Esophagus squamous epithelium (tissue), 5 donors: ENCODE data around the gene ALPL. TPM values are rescaled to one million over a fixed set of nuclear protein-coding genes. Genes with fewer than 3 reads are reported as not detected.

ENCODE experiments used
- DNase-seq: peaks from one replicate; lab custom pipeline; 2025; lab: John Stamatoyannopoulos, UW
- H3K27ac ChIP-seq, 4 donors: fragments of 200-600 bp; sonication (generic); one replicate each; pipeline ENCODE4 v1.5.1; 2016 to 2019; ENCODE audit warnings: mild to moderate bottlenecking in 1 of 4
- H3K27me3 ChIP-seq, 4 donors: fragments of 200-600 bp; sonication (generic); 1 replicate in 3 of 4; 2 replicates in 1 of 4; pipeline versions ENCODE4 v1.5.1 to v1.6.0; 2017 to 2021; ENCODE audit warnings: antibody characterized with exemption in 1 of 4
- H3K36me3 ChIP-seq, 3 donors: fragments of 200-600 bp; sonication (generic); one replicate each; pipeline ENCODE4 v1.5.1; 2016 to 2019
- H3K4me1 ChIP-seq, 3 donors: fragments of 200-600 bp; sonication (generic); one replicate each; pipeline ENCODE4 v1.5.1; 2017 to 2019
- H3K4me3 ChIP-seq, 4 donors: fragments of 200-600 bp; sonication (generic); 1 replicate in 3 of 4; 2 replicates in 1 of 4; pipeline ENCODE4 v1.5.1; 2016 to 2019; ENCODE audit warnings: mild to moderate bottlenecking in 2 of 4, moderate library complexity in 1 of 4
- H3K9me3 ChIP-seq, 3 donors: fragments of 200-600 bp; sonication (generic); one replicate each; pipeline ENCODE4 v1.5.1; 2016 to 2019
- POLR2A ChIP-seq, 4 donors: fragments of 450-650 bp; IDR thresholded peaks; one replicate each; pipeline ENCODE4 v1.6.1; 2017; ENCODE audit warnings: antibody characterized with exemption in 4 of 4, mild to moderate bottlenecking in 4 of 4, moderate library complexity in 3 of 4
- WGBS, 2 donors: methylation state at CpG; one replicate each; pipeline ENCODE4 v1.1.5; 2018; 5-methylcytosine and 5-hydroxymethylcytosine counted together
- intact Hi-C: fragments of 100-400 bp; cut with DNase I; formaldehyde crosslinking; loops from one replicate; pipeline ENCODE4 v1.15.0; 2022
- total RNA-seq, 4 donors: library from RNA; depleted of rRNA; stranded (reverse); fragments of >200 nt; gene quantifications; one replicate each; pipeline ENCODE4 v1.1.0, GENCODE V29; 2016
- TF ChIP-seq, protein P1 (sequence below), 6 experiments: fragments of 450-650 bp in 4 of 6; fragments of 200-600 bp in 2 of 6; sonication (generic) in 2 of 6; IDR thresholded peaks; one replicate each; pipeline ENCODE4 v1.5.1; 2016 to 2019; ENCODE audit warnings: antibody characterized with exemption in 6 of 6, mild to moderate bottlenecking in 4 of 6, moderate library complexity in 4 of 6
- donor health status: DM: yes; HTN: yes; CAD: no.

ALPL gene
- total RNA-seq, 4 donors from 2014 or later: 3.2 to 6.4 (median 4.7) TPM

DNA sequence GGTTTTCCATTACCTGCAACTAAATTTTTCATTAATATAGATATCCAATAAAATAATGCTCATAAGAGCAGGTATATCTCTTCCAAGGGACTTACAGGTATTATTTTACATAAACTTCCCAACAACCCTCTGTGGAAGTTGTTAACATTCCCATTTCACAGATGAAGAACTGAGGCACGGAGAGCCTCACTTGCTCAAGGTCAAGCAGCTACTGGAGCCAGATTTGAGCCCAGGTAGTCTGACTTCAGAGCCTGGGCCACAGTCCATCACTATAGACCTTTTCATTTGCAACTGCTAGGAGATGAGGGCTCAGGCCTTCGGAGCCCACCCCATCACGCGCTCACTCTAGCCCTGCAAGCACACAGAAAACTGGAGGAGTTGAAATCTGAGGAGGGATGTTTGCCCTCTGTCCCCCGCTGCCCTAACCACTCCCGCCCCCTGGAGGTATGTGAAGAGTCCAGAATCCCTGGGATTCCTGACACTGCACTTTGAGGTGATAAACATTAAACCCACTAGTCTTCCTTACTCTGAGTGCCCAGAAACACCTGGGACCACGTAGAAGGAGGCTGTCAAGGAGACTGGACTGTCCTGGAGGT is 11.7 kb upstream of the ALPL start:
- 53 to 58% methylated on average over 3 to 6 of the region's 7 CpGs for WGBS, 2 donors
- TF ChIP-seq POLR2A (IDR thresholded peaks at IDR 0.05): no peak
- H3K9me3 ChIP-seq: no peaks in the 10 kb centered on the region
- H3K36me3 ChIP-seq: no peaks in the 10 kb centered on the region
- intact Hi-C loops: no loop called here
- H3K4me1 ChIP-seq: peaks cover 0 to 6% (median 0%) of the 10 kb centered on the region in 3 donors
- no peak for DNase-seq
- peaks cover 0 to 16% (median 0%) of the 10 kb centered on the region in 4 donors for H3K27me3 ChIP-seq
- H3K27ac ChIP-seq: no peak overlapping the region
- H3K4me3 ChIP-seq: no peak overlapping the region

DNA sequence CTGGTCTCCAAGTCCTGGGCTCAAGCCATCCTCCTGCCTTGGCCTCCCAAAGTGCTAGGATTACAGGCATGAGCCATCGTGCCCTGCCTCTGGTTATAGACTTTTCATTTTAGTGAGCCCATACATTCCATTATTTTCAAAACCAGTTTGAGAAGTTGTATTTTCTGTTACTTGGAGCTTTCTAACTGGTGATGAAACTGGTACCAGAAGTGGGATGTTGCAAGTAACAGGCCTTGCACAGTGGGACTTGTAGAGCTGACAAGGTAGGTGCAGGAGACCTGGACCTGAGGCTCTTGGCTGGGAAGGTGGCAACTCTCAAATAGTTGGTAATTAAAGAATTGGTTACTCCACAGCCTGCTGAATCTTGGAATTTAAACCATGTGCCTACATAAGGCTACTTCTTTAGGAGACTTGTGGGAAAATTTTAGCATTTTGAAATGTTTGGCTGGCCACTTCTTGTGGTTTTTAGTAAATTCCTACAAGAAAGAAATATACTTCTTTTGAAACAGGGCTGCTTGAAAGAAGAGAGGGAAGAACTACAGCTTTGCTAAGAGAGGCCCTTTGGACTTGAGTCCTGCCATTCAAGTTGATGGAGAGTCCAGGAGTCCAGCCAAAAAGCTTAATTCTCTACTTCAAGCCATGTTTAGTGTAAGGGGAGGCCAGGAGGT is 9.8 kb upstream of the ALPL start:
- DNase-seq: no peak
- H3K9me3 ChIP-seq: no peaks in the 10 kb centered on the region
- peaks cover 0 to 22% (median 0%) of the 10 kb centered on the region in 4 donors for H3K27me3 ChIP-seq
- intact Hi-C loops: no loop called here
- TF ChIP-seq, protein P1, sequence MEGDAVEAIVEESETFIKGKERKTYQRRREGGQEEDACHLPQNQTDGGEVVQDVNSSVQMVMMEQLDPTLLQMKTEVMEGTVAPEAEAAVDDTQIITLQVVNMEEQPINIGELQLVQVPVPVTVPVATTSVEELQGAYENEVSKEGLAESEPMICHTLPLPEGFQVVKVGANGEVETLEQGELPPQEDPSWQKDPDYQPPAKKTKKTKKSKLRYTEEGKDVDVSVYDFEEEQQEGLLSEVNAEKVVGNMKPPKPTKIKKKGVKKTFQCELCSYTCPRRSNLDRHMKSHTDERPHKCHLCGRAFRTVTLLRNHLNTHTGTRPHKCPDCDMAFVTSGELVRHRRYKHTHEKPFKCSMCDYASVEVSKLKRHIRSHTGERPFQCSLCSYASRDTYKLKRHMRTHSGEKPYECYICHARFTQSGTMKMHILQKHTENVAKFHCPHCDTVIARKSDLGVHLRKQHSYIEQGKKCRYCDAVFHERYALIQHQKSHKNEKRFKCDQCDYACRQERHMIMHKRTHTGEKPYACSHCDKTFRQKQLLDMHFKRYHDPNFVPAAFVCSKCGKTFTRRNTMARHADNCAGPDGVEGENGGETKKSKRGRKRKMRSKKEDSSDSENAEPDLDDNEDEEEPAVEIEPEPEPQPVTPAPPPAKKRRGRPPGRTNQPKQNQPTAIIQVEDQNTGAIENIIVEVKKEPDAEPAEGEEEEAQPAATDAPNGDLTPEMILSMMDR (IDR thresholded peaks at IDR 0.05): no peak
- TF ChIP-seq POLR2A (IDR thresholded peaks at IDR 0.05): no peak
- no peaks in the 10 kb centered on the region for H3K36me3 ChIP-seq
- no peak overlapping the region for H3K27ac ChIP-seq
- H3K4me3 ChIP-seq: no peak overlapping the region
- peaks cover 0 to 6% (median 0%) of the 10 kb centered on the region in 3 donors for H3K4me1 ChIP-seq
- 92 to 93% methylated on average over 1 of the region's 1 CpG for WGBS, 2 donors

DNA sequence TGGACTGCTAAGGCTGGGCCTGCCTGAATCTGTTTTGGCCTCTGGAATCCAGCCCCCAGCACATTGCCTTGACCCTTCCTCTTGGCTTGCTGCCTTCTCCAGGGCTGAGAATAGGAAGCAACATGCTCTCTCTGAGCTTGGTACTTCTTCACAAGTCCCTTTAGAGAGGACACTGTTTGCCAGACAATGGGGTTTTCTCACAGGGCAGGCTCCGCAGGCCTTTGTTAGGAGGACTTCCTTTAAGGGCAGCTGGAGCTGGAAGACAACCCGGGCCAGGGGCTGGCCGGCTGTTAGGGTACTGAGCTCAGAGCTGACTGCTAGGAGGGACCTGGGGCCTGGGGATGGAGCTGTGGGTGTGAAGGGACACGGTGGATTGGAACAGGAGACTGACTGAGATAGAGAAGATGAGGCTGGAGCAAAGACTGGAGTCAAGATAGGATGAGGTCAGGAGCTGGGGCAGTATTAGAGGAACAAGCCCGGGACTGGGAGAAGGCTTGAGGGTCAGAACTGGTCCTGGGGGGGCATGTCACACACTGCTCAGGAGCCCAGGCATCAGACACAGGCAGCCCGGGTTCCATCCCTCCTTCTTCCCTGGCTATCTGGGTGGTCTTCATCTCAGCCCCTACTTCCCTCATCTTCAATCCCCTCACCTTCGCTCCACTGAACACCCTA is 5.4 kb upstream of the ALPL start:
- peaks cover 2 to 4% (median 4%) of the 10 kb centered on the region in 3 donors for H3K4me1 ChIP-seq
- no peak overlapping the region for H3K4me3 ChIP-seq
- no peak for DNase-seq
- WGBS, 2 donors: 63 to 81% methylated on average over 3 to 5 of the region's 7 CpGs
- H3K36me3 ChIP-seq: no peaks in the 10 kb centered on the region
- no peak overlapping the region for H3K27ac ChIP-seq
- no peaks in the 10 kb centered on the region for H3K9me3 ChIP-seq
- intact Hi-C loops: no loop called here
- H3K27me3 ChIP-seq: peaks cover 0 to 51% (median 6%) of the 10 kb centered on the region in 4 donors
- TF ChIP-seq, protein P1 (IDR thresholded peaks at IDR 0.05): no peak
- TF ChIP-seq POLR2A (IDR thresholded peaks at IDR 0.05): no peak

DNA sequence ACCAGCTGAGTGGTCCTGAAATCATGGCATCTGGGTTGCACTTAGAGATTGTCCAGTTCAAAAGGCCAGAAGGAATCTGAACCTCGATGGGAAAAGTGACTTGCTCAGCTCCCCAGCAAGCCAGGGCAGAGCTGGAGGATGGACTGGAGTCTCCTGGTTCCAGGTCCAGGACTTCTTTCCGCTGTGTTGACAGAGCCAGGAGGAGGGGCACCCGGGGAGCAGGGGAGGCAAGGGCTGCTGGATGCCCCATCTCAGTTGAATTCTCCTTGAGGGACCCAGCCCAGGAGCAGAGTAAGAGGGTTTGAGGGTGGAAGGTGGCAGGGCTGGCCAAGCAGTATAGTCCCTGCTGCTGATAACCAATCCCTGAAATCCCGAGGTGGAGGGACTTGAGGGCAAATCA is 2.4 kb upstream of the ALPL start:
- no peaks in the 10 kb centered on the region for H3K9me3 ChIP-seq
- no peaks in the 10 kb centered on the region for H3K36me3 ChIP-seq
- TF ChIP-seq POLR2A (IDR thresholded peaks at IDR 0.05): no peak
- TF ChIP-seq, protein P1 (IDR thresholded peaks at IDR 0.05): no peak
- peaks cover 8 to 15% (median 11%) of the 10 kb centered on the region in 3 donors for H3K4me1 ChIP-seq
- H3K4me3 ChIP-seq: no peak overlapping the region
- peaks cover 4 to 81% (median 11%) of the 10 kb centered on the region in 4 donors for H3K27me3 ChIP-seq
- H3K27ac ChIP-seq: no peak overlapping the region
- no peak for DNase-seq
- 19 to 42% methylated on average over 2 to 3 of the region's 4 CpGs for WGBS, 2 donors
- intact Hi-C loops: no loop called here

DNA sequence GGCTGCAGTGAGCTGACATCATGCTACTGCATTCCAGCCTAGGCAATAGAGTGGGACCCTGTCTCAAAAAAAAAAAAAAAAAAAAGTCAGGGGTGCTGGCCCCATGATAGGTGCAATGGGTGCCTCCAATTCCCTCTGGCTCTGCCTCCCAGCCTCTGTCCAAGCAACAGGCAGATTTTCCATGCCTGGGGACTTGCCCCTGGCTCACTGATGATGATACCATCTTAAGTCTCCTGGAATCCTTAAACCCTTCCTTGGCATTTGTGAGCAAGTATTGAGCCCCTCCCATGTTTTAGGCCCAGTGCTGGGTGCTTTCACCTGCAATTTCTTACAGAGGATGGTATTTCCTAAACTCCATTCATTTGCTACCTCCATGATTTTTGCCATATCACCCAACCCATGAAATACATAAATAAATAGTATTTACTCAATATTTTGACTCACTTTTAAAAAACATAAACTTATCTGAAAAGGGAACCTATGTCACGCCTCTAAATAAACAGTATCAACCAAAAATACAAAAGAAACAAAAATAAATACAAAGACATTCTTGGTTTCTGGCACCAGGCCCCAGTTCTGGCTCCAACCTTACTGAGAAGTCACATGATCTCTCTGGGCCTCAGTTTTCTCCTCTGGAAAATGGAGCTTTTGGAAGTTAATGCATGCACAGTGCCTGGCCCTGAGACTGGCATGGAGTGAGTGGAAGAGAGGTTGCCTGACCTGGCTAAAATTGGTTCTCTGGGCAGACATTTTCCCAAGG is 1.5 kb upstream of the ALPL start:
- TF ChIP-seq, protein P1 (IDR thresholded peaks at IDR 0.05): no peak
- no peak for TF ChIP-seq POLR2A (IDR thresholded peaks at IDR 0.05)
- WGBS, 2 donors: 89 to 100% methylated on average over 1 of the region's 1 CpG
- peaks cover 4 to 90% (median 11%) of the 10 kb centered on the region in 4 donors for H3K27me3 ChIP-seq
- intact Hi-C loops: no loop called here
- DNase-seq: no peak
- no peaks in the 10 kb centered on the region for H3K9me3 ChIP-seq
- no peak overlapping the region for H3K4me3 ChIP-seq
- H3K4me1 ChIP-seq: peaks cover 8 to 15% (median 11%) of the 10 kb centered on the region in 3 donors
- H3K27ac ChIP-seq: no peak overlapping the region
- no peaks in the 10 kb centered on the region for H3K36me3 ChIP-seq
